ENCODE data around the gene KIF6.

KIF6 gene

DNA sequence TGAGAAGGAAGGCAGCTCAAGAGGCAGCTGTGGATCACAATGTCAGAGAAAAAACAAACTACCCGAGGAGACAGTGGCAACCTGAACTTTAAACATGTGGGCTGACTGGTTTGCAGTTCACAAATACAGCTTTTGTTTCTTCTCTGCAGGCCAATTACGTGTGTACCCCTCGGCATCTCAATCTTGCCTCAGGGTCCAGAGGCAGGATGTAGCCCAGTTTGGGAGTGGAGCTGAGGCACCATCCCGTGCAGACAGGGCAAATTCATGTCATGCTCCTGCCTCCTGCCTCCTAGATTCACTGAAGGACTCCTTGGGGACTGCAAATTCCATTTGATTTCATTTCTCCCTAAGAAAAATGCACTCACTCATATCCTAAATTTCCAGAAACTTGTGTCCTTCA lies 308.5 kb downstream of the KIF6 start:
- no peak overlapping the region for H3K4me3 ChIP-seq (ENCODE audit: low read depth, low read length)
- in situ Hi-C loops (cut with HindIII; ENCODE audit: low sequenced_read_pairs) = no loop called here
- DNase-seq (ENCODE audit: low read depth, low spot score) = peak; percentile 73
- TF ChIP-seq, protein P1, sequence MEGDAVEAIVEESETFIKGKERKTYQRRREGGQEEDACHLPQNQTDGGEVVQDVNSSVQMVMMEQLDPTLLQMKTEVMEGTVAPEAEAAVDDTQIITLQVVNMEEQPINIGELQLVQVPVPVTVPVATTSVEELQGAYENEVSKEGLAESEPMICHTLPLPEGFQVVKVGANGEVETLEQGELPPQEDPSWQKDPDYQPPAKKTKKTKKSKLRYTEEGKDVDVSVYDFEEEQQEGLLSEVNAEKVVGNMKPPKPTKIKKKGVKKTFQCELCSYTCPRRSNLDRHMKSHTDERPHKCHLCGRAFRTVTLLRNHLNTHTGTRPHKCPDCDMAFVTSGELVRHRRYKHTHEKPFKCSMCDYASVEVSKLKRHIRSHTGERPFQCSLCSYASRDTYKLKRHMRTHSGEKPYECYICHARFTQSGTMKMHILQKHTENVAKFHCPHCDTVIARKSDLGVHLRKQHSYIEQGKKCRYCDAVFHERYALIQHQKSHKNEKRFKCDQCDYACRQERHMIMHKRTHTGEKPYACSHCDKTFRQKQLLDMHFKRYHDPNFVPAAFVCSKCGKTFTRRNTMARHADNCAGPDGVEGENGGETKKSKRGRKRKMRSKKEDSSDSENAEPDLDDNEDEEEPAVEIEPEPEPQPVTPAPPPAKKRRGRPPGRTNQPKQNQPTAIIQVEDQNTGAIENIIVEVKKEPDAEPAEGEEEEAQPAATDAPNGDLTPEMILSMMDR (IDR thresholded peaks at IDR 0.05; ENCODE audit: low read depth, low read length) = no peak

DNA sequence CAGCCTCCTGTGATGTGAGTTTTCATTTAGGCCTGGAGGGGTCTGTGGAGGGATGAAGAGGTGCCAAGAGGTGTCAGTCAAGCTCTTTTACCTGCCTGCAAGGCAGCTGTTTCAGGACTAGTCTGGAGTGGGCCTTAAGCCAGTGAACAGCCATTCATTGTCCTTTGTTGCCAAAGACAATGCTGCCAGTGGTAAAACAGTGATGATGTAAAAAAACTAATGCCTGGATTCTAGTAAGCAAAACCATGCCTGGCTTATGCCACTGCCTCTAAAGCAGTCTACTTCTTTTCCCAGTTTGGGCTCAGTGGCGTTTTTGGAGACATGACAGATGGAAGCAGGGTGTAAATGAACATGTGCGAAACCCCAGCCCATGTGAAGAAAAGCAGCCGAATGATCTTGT lies 309.2 kb downstream of the KIF6 start:
- TF ChIP-seq, protein P1 (IDR thresholded peaks at IDR 0.05; ENCODE audit: low read depth, low read length) = no peak
- H3K4me3 ChIP-seq (ENCODE audit: low read depth, low read length) = no peak overlapping the region

GRCh38 chr6:39415482-39415881 lies 309.7 kb downstream of the KIF6 start:
- in situ Hi-C loops (cut with HindIII; ENCODE audit: low sequenced_read_pairs) = no loop called here
- H3K4me3 ChIP-seq (ENCODE audit: low read depth, low read length) = no peak overlapping the region
- TF ChIP-seq, protein P1 (IDR thresholded peaks at IDR 0.05; ENCODE audit: low read depth, low read length) = no peak
- DNase-seq (ENCODE audit: low read depth, low spot score) = no peak

More for the DNA sequence above, 309.2 kb downstream of the KIF6 start:
- in situ Hi-C loops (cut with HindIII; ENCODE audit: low sequenced_read_pairs) = no loop called here
- DNase-seq (ENCODE audit: low read depth, low spot score) = no peak

- H3K4me3 ChIP-seq (ENCODE audit: low read depth, low read length) = no peak overlapping the region
- DNase-seq (ENCODE audit: low read depth, low spot score) = peak; percentile 40
- in situ Hi-C loops (cut with HindIII; ENCODE audit: low sequenced_read_pairs) = no loop called here
- TF ChIP-seq, protein P1 (IDR thresholded peaks at IDR 0.05; ENCODE audit: low read depth, low read length) = no peak
These were observed 313.7 kb downstream of the KIF6 start for GRCh38 chr6:39411465-39411864.

DNA sequence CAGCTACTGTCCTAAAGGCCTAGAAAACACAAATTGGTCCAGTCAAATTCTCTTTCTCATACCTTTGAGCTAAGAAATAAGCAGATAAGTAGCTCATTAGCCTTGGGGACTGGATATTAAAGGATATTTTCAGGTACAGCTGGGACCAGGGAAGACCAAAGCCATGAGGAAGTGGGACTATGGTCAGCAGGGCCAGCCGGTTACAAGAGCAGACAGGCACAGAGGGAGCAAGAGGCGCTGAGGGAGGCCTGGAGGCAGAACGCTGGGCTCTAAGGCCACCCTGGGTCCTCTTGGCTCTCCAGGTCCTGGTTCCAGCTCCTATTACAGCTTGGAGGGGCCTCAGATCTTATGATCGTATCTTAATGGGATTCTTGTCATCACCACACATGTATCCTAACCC lies 314.2 kb downstream of the KIF6 start:
- H3K4me3 ChIP-seq (ENCODE audit: low read depth, low read length) = no peak overlapping the region
- TF ChIP-seq, protein P1 (IDR thresholded peaks at IDR 0.05; ENCODE audit: low read depth, low read length) = no peak
- DNase-seq (ENCODE audit: low read depth, low spot score) = no peak
- in situ Hi-C loops (cut with HindIII; ENCODE audit: low sequenced_read_pairs) = no loop called here

GRCh38 chr6:39409889-39410288 lies 315.3 kb downstream of the KIF6 start:
- no peak overlapping the region for H3K4me3 ChIP-seq (ENCODE audit: low read depth, low read length)
- in situ Hi-C loops (cut with HindIII; ENCODE audit: low sequenced_read_pairs) = no loop called here
- TF ChIP-seq, protein P1 (IDR thresholded peaks at IDR 0.05; ENCODE audit: low read depth, low read length) = no peak
- no peak for DNase-seq (ENCODE audit: low read depth, low spot score)

GRCh38 chr6:39407446-39407993 lies 317.7 kb downstream of the KIF6 start:
- no peak overlapping the region for H3K4me3 ChIP-seq (ENCODE audit: low read depth, low read length)
- TF ChIP-seq, protein P1 (IDR thresholded peaks at IDR 0.05; ENCODE audit: low read depth, low read length) = no peak
- in situ Hi-C loops (cut with HindIII; ENCODE audit: low sequenced_read_pairs) = no loop called here
- no peak for DNase-seq (ENCODE audit: low read depth, low spot score)

All from astrocyte of the spinal cord (primary cell).